C4-2B (cell line): ENCODE data around the gene BEAN1.
"Not testable (repeated sequence)": the region's sequence is repeated elsewhere in the genome, so short reads cannot be mapped to it uniquely, and the experiment has no call there.

Experiments used
- ZFX ChIP-seq: fragments of 450-650 bp; IDR thresholded peaks from 2 replicates; pipeline ENCODE4 v1.6.1; 2017
- TF ChIP-seq, protein P1 (sequence below): fragments of 450-650 bp; conservative IDR thresholded peaks from 2 replicates; pipeline ENCODE4 v1.5.1; 2017; ENCODE audit warnings: mild to moderate bottlenecking

DNA sequence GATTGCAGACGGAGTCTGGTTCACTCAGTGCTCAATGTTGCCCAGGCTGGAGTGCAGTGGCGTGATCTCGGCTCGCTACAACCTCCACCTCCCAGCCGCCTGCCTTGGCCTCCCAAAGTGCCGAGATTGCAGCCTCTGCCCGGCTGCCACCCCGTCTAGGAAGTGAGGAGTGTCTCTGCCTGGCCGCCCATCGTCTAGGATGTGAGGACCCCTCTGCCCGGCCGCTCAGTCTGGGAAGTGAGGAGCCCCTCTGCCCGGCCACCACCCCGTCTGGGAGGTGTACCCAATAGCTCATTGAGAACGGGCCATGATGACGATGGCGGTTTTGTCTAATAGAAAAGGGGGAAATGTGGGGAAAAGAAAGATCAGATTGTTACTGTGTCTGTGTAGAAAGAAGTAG is 87.3 kb downstream of the BEAN1 start:
- TF ChIP-seq, protein P1, sequence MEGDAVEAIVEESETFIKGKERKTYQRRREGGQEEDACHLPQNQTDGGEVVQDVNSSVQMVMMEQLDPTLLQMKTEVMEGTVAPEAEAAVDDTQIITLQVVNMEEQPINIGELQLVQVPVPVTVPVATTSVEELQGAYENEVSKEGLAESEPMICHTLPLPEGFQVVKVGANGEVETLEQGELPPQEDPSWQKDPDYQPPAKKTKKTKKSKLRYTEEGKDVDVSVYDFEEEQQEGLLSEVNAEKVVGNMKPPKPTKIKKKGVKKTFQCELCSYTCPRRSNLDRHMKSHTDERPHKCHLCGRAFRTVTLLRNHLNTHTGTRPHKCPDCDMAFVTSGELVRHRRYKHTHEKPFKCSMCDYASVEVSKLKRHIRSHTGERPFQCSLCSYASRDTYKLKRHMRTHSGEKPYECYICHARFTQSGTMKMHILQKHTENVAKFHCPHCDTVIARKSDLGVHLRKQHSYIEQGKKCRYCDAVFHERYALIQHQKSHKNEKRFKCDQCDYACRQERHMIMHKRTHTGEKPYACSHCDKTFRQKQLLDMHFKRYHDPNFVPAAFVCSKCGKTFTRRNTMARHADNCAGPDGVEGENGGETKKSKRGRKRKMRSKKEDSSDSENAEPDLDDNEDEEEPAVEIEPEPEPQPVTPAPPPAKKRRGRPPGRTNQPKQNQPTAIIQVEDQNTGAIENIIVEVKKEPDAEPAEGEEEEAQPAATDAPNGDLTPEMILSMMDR = not testable (repeated sequence)
- not testable (repeated sequence) for TF ChIP-seq ZFX
